ENCODE results near the gene RIPOR2. TPM values are rescaled to one million over a fixed set of nuclear protein-coding genes. Genes with fewer than 3 reads are reported as not detected.

The RIPOR2 gene
- total RNA-seq, 4 donors from 2014 or later, result 1.2 to 16.7 (median 5.2) TPM

- Histone ChIP-seq H3K4me3 (no peak overlapping the region), H3K4me1 (peaks cover 0 to 25% (median 10%) of the 10 kb centered on the region in 4 donors), H3K36me3 (no peaks in the 10 kb centered on the region), H3K27me3 (no peaks in the 10 kb centered on the region), H3K9me3 (no peaks in the 10 kb centered on the region), H3K27ac (no peak overlapping the region)
- TF ChIP-seq POLR2AphosphoS5 (IDR thresholded peaks at IDR 0.05) (no peak), CTCF (IDR thresholded peaks at IDR 0.05) (no peak), POLR2A (IDR thresholded peaks at IDR 0.05) (no peak), EP300 (IDR thresholded peaks at IDR 0.05; ENCODE audit: low read depth) (no peak)
- no peak for DNase-seq
- WGBS, 2 donors (ENCODE audit: low coverage in 1 of 2), result 91% methylated on average over 7 of the region's 7 CpGs; no CpG with 5 or more reads in 1 of the 2 donors
- in situ Hi-C loops (cut with MboI; ENCODE audit: low pct_ligation_motif_present in 1 of 4, low pct_unique_long_range_greater_than_20kb in 1 of 4, low sequenced_read_pairs in 3 of 4), result loop anchor here (10.0 kb wide), 4 partner anchors 138 to 218 kb away; no protein-coding TSS in a partner anchor
- intact Hi-C loops (cut with DNase I; ENCODE audit: low total_unique reads), result loop anchor here (5.0 to 10.0 kb wide), 2 partner anchors 215 to 1138 kb away; no protein-coding TSS in a partner anchor
Observed at GRCh38 chr6:24856901-24857670, 78.7 kb downstream of the RIPOR2 start.

GRCh38 chr6:24856246-24856599 lies 79.5 kb downstream of the RIPOR2 start:
- DNase-seq, result no peak
- TF ChIP-seq POLR2AphosphoS5 (IDR thresholded peaks at IDR 0.05), result no peak
- peak in 2 of 5 experiments; percentile 0 to 21 for TF ChIP-seq CTCF (IDR thresholded peaks at IDR 0.05)

GRCh38 chr6:24855395-24856245 lies 80.1 kb downstream of the RIPOR2 start:
- DNase-seq, result peak; percentile 57
- intact Hi-C loops (cut with DNase I; ENCODE audit: low total_unique reads), result loop anchor here (5.0 to 10.0 kb wide), 2 partner anchors 217 to 1139 kb away; no protein-coding TSS in a partner anchor
- in situ Hi-C loops (cut with MboI; ENCODE audit: low pct_ligation_motif_present in 1 of 4, low pct_unique_long_range_greater_than_20kb in 1 of 4, low sequenced_read_pairs in 3 of 4), result loop anchor here (10.0 kb wide), 4 partner anchors 139 to 219 kb away; no protein-coding TSS in a partner anchor
- no peak for TF ChIP-seq POLR2AphosphoS5 (IDR thresholded peaks at IDR 0.05)
- peak; percentile 82 to 88 (median 86) for TF ChIP-seq CTCF (IDR thresholded peaks at IDR 0.05)
- no peak for TF ChIP-seq EP300 (IDR thresholded peaks at IDR 0.05; ENCODE audit: low read depth)
- no peak for TF ChIP-seq POLR2A (IDR thresholded peaks at IDR 0.05)
- H3K27ac ChIP-seq, result peak overlapping the region in 2 of 4 donors; percentile 10 to 27
- H3K9me3 ChIP-seq, result no peaks in the 10 kb centered on the region
- no peak overlapping the region for H3K4me3 ChIP-seq
- H3K36me3 ChIP-seq, result no peaks in the 10 kb centered on the region
- 13 to 33% methylated on average over 10 to 19 of the region's 19 CpGs for WGBS, 2 donors (ENCODE audit: low coverage in 1 of 2)
- no peaks in the 10 kb centered on the region for H3K27me3 ChIP-seq
- H3K4me1 ChIP-seq, result peaks cover 0 to 25% (median 10%) of the 10 kb centered on the region in 4 donors

More at GRCh38 chr6:24856246-24856599, 79.5 kb downstream of the RIPOR2 start:
- in situ Hi-C loops (cut with MboI; ENCODE audit: low pct_ligation_motif_present in 1 of 4, low pct_unique_long_range_greater_than_20kb in 1 of 4, low sequenced_read_pairs in 3 of 4), result loop anchor here (10.0 kb wide), 4 partner anchors 139 to 219 kb away; no protein-coding TSS in a partner anchor
- H3K4me1 ChIP-seq, result peaks cover 0 to 25% (median 10%) of the 10 kb centered on the region in 4 donors
- no peak overlapping the region for H3K27ac ChIP-seq
- no peak overlapping the region for H3K4me3 ChIP-seq
- H3K27me3 ChIP-seq, result no peaks in the 10 kb centered on the region
- no peaks in the 10 kb centered on the region for H3K9me3 ChIP-seq
- H3K36me3 ChIP-seq, result no peaks in the 10 kb centered on the region
- intact Hi-C loops (cut with DNase I; ENCODE audit: low total_unique reads), result loop anchor here (5.0 to 10.0 kb wide), 2 partner anchors 216 to 1139 kb away; no protein-coding TSS in a partner anchor
- WGBS, 2 donors (ENCODE audit: low coverage in 1 of 2), result 50 to 58% methylated on average over 2 to 5 of the region's 5 CpGs

Data from transverse colon (tissue), 4 donors.